WTC11 (cell line): Measurements from ENCODE around the gene SOX5.

Experiments used
- CTCF ChIP-seq: fragments of 200-600 bp; IDR thresholded peaks from 2 replicates; pipeline ENCODE4 v1.8.0; 2022; ENCODE audit warnings: antibody characterized with exemption
- FOXP4 ChIP-seq: sonication (generic); formaldehyde crosslinking; IDR thresholded peaks from 2 replicates; pipeline ENCODE4 v1.8.0; 2022; ENCODE audit warnings: mild to moderate bottlenecking, missing genetic modification reagents
- HMGXB4 ChIP-seq: sonication (generic); formaldehyde crosslinking; IDR thresholded peaks from 2 replicates; pipeline ENCODE4 v1.8.1; 2023; ENCODE audit warnings: mild to moderate bottlenecking, moderate library complexity, missing genetic modification reagents
- IRF1 ChIP-seq: sonication (generic); formaldehyde crosslinking; IDR thresholded peaks from 2 replicates; pipeline ENCODE4 v1.8.0; 2023; ENCODE audit warnings: missing genetic modification reagents
- MAX ChIP-seq: sonication (generic); formaldehyde crosslinking; IDR thresholded peaks from 2 replicates; pipeline ENCODE4 v1.8.0; 2022; ENCODE audit warnings: mild to moderate bottlenecking, missing genetic modification reagents
- TP53 ChIP-seq: sonication (generic); formaldehyde crosslinking; IDR thresholded peaks from 2 replicates; pipeline ENCODE4 v1.8.1; 2023; ENCODE audit warnings: mild to moderate bottlenecking, missing genetic modification reagents
- USF2 ChIP-seq: sonication (generic); formaldehyde crosslinking; IDR thresholded peaks from 2 replicates; pipeline ENCODE4 v1.8.1; 2023; ENCODE audit warnings: mild to moderate bottlenecking, missing genetic modification reagents, moderate library complexity
- ZNF232 ChIP-seq: sonication (generic); formaldehyde crosslinking; IDR thresholded peaks from 2 replicates; pipeline ENCODE4 v1.8.0; 2022; ENCODE audit warnings: mild to moderate bottlenecking, missing genetic modification reagents

GRCh38 chr12:23618718-23619117 is 330.8 kb downstream of the SOX5 start:
- TF ChIP-seq CTCF, result no peak
- TF ChIP-seq USF2, result no peak
- no peak for TF ChIP-seq MAX (CRISPR knock-in tag)
- TF ChIP-seq TP53 (CRISPR knock-in tag), result no peak
- TF ChIP-seq HMGXB4 (CRISPR knock-in tag), result no peak
- no peak for TF ChIP-seq IRF1 (CRISPR knock-in tag)
- TF ChIP-seq ZNF232 (CRISPR knock-in tag), result no peak
- no peak for TF ChIP-seq FOXP4
